Dedifferentiated amniotic fluid mesenchymal stem cell (primary cell): ENCODE data around the gene SNX11.

ENCODE experiments used
- DNase-seq: peaks from one replicate; pipeline ENCODE4 v3.0.0-alpha.2; 2016; ENCODE audit errors: extremely low spot score

The SNX11 gene

GRCh38 chr17:48100160-48100559 is 7.4 kb upstream of the SNX11 start:
- DNase-seq = peak; percentile 38

GRCh38 chr17:48100591-48101011 is 7.0 kb upstream of the SNX11 start:
- peak; percentile 59 for DNase-seq

- peak; percentile 88 for DNase-seq
These were observed 6.4 kb upstream of the SNX11 start, which contains the start of gene CBX1 for GRCh38 chr17:48101012-48101720. CBX1 (minus strand) TSS chr17:48101478; CDS start chr17:48077004, 24,474 bp downstream.

DNA sequence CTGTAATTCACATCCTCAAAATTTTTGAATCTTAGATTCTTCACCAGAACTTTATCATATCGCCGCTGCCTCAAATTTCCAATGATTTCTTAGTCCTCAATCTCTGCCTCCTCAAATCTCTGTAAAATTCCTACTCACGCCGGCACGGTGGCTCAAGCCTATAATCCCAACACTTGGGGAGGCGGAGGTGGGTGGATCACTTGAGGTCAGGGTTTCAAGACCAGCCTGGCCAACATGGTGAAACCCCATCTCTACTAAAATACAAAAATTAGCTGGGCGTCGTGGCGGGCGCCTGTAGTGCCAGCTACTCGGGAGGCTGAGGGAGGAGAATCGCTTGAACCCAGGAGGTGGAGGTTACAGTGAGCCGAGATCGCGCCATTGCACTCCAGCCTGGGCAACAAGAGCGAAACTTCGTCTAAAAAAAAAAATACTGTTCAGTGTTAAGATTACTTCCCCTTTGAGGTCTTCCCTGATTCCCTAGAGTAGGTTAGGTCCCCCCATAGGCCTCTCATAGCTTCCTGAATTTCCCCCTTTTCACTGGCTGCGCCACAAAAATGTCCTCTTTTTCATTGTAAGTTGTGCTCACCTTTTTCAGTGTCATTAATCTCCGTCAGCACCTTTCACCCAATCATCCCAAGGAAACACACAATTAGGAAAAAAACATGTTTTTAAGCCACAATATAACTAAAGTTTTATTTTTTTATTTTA is 5.4 kb upstream of the SNX11 start:
- DNase-seq = no peak

- no peak for DNase-seq
These were observed 4.5 kb upstream of the SNX11 start for GRCh38 chr17:48102798-48103715.

- DNase-seq = no peak
These were observed 3.1 kb upstream of the SNX11 start for GRCh38 chr17:48104440-48104839.

- DNase-seq = no peak
These were observed 797 bp upstream of the SNX11 start for GRCh38 chr17:48106802-48107136.

- no peak for DNase-seq
These were observed 3.2 kb downstream of the SNX11 start for GRCh38 chr17:48110761-48111160.

DNA sequence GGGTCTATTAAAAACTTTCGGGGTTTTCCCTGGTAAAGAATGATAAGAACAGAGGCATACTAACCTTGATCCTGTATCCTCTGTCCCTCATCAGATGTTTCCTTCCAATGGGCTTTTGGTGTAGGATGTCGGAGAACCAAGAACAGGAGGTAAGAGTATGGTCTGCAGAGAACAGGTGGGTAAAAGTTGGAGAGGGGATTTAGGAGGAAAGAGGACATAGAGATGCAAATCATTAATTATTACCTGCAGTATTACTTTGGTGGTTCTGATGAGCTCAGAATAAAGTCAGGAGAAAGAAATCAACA is 4.3 kb downstream of the SNX11 start:
- no peak for DNase-seq

GRCh38 chr17:48113201-48113676 is 5.7 kb downstream of the SNX11 start:
- DNase-seq = no peak

GRCh38 chr17:48121923-48122664 is 14.5 kb downstream of the SNX11 start:
- DNase-seq = no peak

DNA sequence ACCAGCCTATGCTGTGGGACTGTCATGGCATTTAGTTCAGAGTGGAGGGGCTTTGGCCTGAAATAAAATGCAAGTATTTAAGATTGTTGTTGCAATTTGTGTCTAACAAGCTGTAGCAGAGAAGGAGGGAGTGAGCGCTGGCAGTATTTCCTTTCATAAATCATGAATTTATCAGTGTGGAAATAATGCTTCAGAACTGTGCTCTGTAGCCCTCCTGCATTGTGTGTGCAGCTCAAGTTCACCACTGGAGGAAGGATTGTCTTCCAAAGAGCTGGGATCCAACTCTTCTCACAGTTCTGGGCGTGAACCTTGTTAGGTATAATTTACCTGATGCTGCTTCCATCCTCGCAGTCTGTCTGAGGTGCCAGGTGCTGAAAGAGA is 15.1 kb downstream of the SNX11 start:
- DNase-seq = no peak

- no peak for DNase-seq
These were observed 15.5 kb downstream of the SNX11 start for GRCh38 chr17:48123111-48123510.

GRCh38 chr17:48123776-48124388 is 16.3 kb downstream of the SNX11 start:
- DNase-seq = no peak

DNA sequence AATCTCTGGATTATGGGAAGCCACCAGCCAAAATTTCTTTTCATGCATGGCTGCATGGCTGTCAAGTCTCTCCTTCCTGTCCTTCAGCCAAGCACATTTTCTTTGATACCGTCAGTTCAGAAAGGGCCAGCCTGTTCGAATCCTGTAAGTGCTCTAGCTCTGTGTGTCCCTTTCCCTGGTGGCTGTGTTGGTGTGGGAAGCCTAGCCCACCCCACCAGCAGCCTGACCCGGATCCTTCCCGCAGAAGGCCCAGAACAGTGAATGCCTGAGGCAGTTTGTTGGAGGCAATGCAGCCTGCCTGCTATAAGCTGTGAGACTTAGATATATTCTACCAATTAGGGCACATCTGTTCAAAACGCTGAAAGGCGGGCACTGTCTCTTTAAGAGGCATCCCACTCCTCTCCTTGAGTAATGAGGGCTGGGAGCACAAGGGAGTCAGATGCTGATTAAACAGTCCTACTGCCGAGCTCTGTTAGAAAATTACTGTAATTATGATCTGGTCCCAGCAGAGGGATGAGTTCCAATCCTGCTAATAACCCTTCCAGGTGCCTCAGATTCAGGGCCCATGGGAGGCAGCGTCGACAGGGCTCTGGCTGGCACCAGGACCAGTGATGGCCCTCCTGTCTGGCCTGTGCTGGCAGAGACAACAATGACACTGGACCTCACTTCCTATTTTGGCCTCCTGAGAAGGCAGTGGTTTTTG is 18.4 kb downstream of the SNX11 start:
- DNase-seq = no peak

- DNase-seq = no peak
These were observed 18.9 kb downstream of the SNX11 start for GRCh38 chr17:48126532-48126850.

DNA sequence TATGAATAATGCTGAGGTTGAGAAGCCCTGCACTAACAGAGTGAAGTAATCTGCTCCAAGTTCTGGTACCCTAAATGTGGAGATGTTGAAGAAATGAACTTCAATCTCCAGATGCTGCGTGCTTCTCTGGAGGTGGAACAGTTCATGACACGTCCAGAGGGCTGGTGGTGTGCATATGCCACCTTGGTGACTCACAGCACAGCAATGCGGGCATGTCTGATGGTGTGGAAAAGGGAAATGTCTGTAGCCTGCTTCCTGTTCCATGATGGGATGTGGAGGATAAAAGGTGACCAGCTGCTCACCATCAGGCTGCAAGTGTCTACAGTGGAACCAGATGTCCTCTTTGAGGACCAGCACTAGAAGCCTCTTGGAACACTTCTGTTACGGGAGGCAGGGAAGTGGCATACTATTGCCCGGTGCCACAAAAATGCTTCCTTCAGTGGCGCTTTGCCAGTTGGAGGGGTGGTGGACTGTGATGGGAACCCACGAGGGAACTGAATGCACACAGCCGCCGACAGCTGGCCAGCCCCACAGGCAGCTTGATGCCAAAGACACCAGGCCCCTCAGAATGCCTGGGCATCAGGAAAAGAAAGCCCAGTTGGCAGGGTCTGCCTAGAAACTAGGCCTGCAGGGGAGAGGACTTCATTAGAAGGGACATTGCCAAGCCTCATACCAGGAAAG is 19.9 kb downstream of the SNX11 start:
- no peak for DNase-seq

- no peak for DNase-seq
These were observed 20.8 kb downstream of the SNX11 start for GRCh38 chr17:48128400-48128799.

GRCh38 chr17:48129981-48130380 is 22.4 kb downstream of the SNX11 start:
- DNase-seq = no peak

DNA sequence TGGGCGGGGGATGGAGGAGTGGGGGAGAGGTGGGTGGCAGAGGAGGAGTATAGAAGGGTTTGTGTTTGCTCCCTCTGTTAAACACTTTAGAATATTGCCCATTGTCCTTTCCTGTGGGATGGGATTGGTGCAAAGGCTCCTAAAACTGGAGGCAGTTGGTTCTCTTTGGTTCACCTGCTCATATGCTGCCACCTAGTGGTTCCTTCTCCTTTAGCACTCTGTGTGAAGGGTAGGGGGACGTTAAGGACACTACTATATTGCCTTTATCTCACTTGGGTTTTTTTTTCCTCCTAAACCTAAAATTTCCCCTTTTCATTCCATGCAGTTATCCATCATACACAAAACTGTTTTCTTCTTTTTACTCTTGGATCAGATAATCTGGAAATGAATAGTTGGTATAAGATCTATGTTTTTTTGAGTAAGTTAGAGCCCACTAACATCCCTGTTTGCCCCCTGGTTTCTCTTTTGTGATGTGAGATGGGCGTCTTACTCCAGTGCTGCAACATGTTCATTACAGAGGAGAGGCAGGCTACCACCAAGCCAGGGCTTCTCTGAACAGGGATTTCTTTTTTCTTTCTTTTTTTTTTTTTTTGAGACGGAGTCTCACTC is 23.8 kb downstream of the SNX11 start:
- DNase-seq = peak; percentile 70
